Measurements from ENCODE around the gene FAM13A. TPM values are rescaled to one million over a fixed set of nuclear protein-coding genes. Genes with fewer than 3 reads are reported as not detected.
A peak's percentile ranks its signal among the peaks of the same experiment; 100 is the strongest.

The FAM13A gene
- total and polyA plus RNA-seq, 8 donors, result 6.0 to 132 (median 45.7) TPM

GRCh38 chr4:89042055-89042454 is 14.9 kb downstream of the FAM13A start:
- 76 to 88% (median 84%) methylated on average over 3 of the region's 3 CpGs for WGBS, 5 donors
- Histone ChIP-seq H3K27me3 (no peaks in the 10 kb centered on the region), H3K9me3 (peaks cover 0 to 1% (median under 1%) of the 10 kb centered on the region in 4 donors), H3K36me3 (no peaks in the 10 kb centered on the region), H3K27ac (no peak overlapping the region), H3K4me1 (peaks cover 0 to 6% (median 0%) of the 10 kb centered on the region in 4 donors), H3K4me3 (no peak overlapping the region)
- DNase-seq, result no peak
- intact Hi-C loops (cut with DNase I; ENCODE audit: low total_unique reads), result no loop called here
- TF ChIP-seq POLR2A (IDR thresholded peaks at IDR 0.05) (no peak), POLR2AphosphoS5 (IDR thresholded peaks at IDR 0.05) (no peak), EP300 (IDR thresholded peaks at IDR 0.05) (no peak)
- TF ChIP-seq, protein P1, sequence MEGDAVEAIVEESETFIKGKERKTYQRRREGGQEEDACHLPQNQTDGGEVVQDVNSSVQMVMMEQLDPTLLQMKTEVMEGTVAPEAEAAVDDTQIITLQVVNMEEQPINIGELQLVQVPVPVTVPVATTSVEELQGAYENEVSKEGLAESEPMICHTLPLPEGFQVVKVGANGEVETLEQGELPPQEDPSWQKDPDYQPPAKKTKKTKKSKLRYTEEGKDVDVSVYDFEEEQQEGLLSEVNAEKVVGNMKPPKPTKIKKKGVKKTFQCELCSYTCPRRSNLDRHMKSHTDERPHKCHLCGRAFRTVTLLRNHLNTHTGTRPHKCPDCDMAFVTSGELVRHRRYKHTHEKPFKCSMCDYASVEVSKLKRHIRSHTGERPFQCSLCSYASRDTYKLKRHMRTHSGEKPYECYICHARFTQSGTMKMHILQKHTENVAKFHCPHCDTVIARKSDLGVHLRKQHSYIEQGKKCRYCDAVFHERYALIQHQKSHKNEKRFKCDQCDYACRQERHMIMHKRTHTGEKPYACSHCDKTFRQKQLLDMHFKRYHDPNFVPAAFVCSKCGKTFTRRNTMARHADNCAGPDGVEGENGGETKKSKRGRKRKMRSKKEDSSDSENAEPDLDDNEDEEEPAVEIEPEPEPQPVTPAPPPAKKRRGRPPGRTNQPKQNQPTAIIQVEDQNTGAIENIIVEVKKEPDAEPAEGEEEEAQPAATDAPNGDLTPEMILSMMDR (IDR thresholded peaks at IDR 0.05), result no peak

DNA sequence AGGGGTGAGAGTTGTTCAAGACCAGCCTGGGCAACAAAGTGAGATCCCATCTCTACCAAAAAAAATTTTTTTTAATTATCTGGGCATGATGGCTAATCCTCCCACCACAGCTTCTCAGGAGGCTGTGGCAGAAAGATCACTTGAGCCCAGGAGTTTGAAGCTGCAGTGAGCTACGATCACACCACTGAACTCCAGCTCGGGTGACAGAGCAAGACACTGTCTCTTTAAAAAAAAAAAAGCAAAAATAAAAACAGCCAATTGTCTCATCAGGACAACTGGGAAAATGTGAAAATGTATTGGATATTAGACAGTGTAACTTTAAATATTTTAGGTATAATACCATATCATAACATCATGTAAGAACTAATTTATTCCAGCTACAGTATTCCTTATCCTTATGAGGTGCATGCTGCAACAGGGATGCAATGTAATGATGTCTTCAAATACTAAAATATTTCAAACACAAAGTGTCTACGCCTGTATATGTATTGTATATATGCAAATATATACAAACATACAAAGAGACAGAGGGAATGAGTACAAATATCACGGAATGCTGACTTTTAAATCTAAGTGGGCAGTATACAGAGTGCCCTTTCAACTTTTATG is 17.2 kb downstream of the FAM13A start:
- Histone ChIP-seq H3K4me1 (no peaks in the 10 kb centered on the region), H3K36me3 (peaks cover 0 to 6% (median 0%) of the 10 kb centered on the region in 4 donors), H3K4me3 (no peak overlapping the region), H3K9me3 (peaks cover 0 to 14% (median 8%) of the 10 kb centered on the region in 4 donors), H3K27me3 (no peaks in the 10 kb centered on the region), H3K27ac (no peak overlapping the region)
- no peak for TF ChIP-seq EP300 (IDR thresholded peaks at IDR 0.05)
- no peak for DNase-seq
- intact Hi-C loops (cut with DNase I; ENCODE audit: low total_unique reads), result loop anchor here (10.0 kb wide), 1 partner anchor 225 kb away; no protein-coding TSS in a partner anchor
- WGBS, 5 donors, result 65 to 86% (median 67%) methylated on average over 4 of the region's 4 CpGs

DNA sequence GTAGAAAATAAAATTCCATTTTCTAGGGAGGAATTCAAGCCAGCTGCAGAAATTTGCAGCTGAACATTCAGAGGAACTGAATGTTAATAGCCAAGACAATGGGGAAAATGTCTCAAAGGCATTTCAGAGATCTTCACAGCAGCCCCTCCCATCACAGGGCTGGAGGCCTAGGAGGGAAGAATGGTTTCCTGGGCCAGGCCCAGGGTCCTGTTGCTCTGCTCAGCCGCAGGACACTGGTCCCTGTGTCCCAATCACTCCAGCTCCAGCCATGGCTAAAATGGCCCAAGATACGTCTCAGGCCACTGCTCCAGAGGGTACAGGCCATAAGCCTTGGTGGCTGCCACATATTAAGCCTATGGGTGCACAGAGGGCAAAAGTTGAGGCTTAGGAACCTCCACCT is 20.4 kb downstream of the FAM13A start:
- Histone ChIP-seq H3K36me3 (peaks cover 0 to 6% (median 0%) of the 10 kb centered on the region in 4 donors), H3K4me1 (no peaks in the 10 kb centered on the region), H3K27ac (no peak overlapping the region), H3K9me3 (peaks cover 0 to 14% (median 8%) of the 10 kb centered on the region in 4 donors), H3K4me3 (no peak overlapping the region), H3K27me3 (no peaks in the 10 kb centered on the region)
- TF ChIP-seq EP300 (IDR thresholded peaks at IDR 0.05), result no peak
- TF ChIP-seq, protein P1 (IDR thresholded peaks at IDR 0.05), result no peak
- TF ChIP-seq POLR2AphosphoS5 (IDR thresholded peaks at IDR 0.05), result no peak
- TF ChIP-seq POLR2A (IDR thresholded peaks at IDR 0.05), result no peak
- DNase-seq, result no peak
- 88 to 100% (median 97%) methylated on average over 2 of the region's 2 CpGs for WGBS, 5 donors
- intact Hi-C loops (cut with DNase I; ENCODE audit: low total_unique reads), result loop anchor here (10.0 kb wide), 1 partner anchor 222 kb away; no protein-coding TSS in a partner anchor

DNA sequence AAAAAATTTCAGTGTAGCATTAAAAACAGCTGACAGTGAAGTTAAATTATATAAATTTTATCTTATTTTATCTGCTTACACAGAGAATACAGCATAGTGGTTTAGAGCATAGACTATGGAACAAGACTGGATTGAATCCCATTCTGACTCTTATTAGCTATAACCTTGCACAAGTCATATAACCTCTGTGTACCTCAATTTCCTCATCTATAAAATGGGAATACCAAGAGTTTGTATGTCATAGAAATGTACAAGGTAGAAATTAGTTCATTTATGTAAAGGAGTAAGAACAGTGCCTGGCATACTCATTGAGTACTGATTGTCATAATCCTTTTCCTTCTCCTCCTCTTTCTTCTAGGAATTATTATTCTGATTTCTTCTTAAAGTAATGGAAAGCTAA is 25.7 kb downstream of the FAM13A start:
- TF ChIP-seq, protein P1 (IDR thresholded peaks at IDR 0.05), result no peak
- no peak for TF ChIP-seq POLR2AphosphoS5 (IDR thresholded peaks at IDR 0.05)
- no peak for TF ChIP-seq POLR2A (IDR thresholded peaks at IDR 0.05)
- TF ChIP-seq EP300 (IDR thresholded peaks at IDR 0.05), result no peak
- Histone ChIP-seq H3K36me3 (no peaks in the 10 kb centered on the region), H3K27me3 (no peaks in the 10 kb centered on the region), H3K27ac (no peak overlapping the region), H3K9me3 (peaks cover 0 to 6% (median 2%) of the 10 kb centered on the region in 4 donors), H3K4me3 (no peak overlapping the region), H3K4me1 (no peaks in the 10 kb centered on the region)
- no peak for DNase-seq
- intact Hi-C loops (cut with DNase I; ENCODE audit: low total_unique reads), result loop anchor here (10.0 kb wide), 1 partner anchor 216 kb away; no protein-coding TSS in a partner anchor

DNA sequence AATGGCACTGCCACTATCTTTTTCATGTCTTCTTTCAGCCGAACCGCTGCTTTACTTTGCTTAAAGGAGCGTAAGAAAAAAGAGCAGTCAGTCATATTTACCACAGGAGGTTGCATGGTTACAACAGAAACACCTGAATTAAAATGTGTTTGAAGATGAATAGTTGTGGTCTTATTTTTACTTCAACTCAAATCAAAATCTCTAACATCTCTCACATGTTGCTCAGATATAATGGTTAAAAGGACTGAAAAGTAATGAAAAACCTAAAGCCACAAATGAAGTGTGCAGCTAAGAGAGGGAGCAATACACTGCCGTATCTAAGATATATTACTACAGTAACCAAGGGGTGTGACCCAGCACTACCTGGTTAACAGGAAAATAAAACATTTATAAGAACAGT is 27.4 kb downstream of the FAM13A start:
- Histone ChIP-seq H3K4me3 (no peak overlapping the region), H3K9me3 (no peaks in the 10 kb centered on the region), H3K27ac (no peak overlapping the region), H3K36me3 (no peaks in the 10 kb centered on the region), H3K4me1 (peaks cover 0 to 3% (median under 1%) of the 10 kb centered on the region in 4 donors), H3K27me3 (no peaks in the 10 kb centered on the region)
- no peak for TF ChIP-seq EP300 (IDR thresholded peaks at IDR 0.05)
- no peak for TF ChIP-seq POLR2AphosphoS5 (IDR thresholded peaks at IDR 0.05)
- TF ChIP-seq POLR2A (IDR thresholded peaks at IDR 0.05), result no peak
- TF ChIP-seq, protein P1 (IDR thresholded peaks at IDR 0.05), result no peak
- peak in 1 of 2 donors; percentile 34 for DNase-seq
- WGBS, 5 donors, result 68 to 82% (median 76%) methylated on average over 4 of the region's 4 CpGs
- intact Hi-C loops (cut with DNase I; ENCODE audit: low total_unique reads), result loop anchor here (10.0 kb wide), 1 partner anchor 325 kb away; no protein-coding TSS in a partner anchor
